Adipocyte (in vitro differentiated cells): ENCODE data around the gene MSRB1.

ENCODE experiments used
- DNase-seq: peaks from one replicate; pipeline ENCODE4 v3.0.0-alpha.2; 2015; ENCODE audit warnings: low read depth
- H3K27me3 ChIP-seq: replicated peaks from 2 replicates; pipeline ENCODE4 v1.7.0; 2013; ENCODE audit warnings: mild to moderate bottlenecking, low read length, moderate library complexity; ENCODE audit not compliant: control insufficient read depth, insufficient read depth
- H3K36me3 ChIP-seq: 2 replicates; pipeline ENCODE4 v1.7.0; 2013; ENCODE audit warnings: low read length, mild to moderate bottlenecking, moderate library complexity; ENCODE audit not compliant: control insufficient read depth, insufficient read depth, severe bottlenecking
- H3K4me1 ChIP-seq: 2 replicates; pipeline ENCODE4 v1.7.0; 2013; ENCODE audit warnings: mild to moderate bottlenecking, low read length, moderate library complexity; ENCODE audit not compliant: control insufficient read depth, insufficient read depth
- H3K4me3 ChIP-seq: 2 replicates; pipeline ENCODE4 v1.7.0; 2013; ENCODE audit warnings: mild to moderate bottlenecking, low read length, moderate library complexity
- H3K9ac ChIP-seq: 2 replicates; pipeline ENCODE4 v1.7.0; 2013; ENCODE audit warnings: mild to moderate bottlenecking, low read length, moderate library complexity
- H3K9me3 ChIP-seq: 2 replicates; pipeline ENCODE4 v1.7.0; 2013; ENCODE audit warnings: mild to moderate bottlenecking, low read length, moderate library complexity; ENCODE audit not compliant: control insufficient read depth

Gene MSRB1

GRCh38 chr16:1976951-1977874, 34.2 kb upstream of the MSRB1 start:
- no peak for DNase-seq
- H3K9ac ChIP-seq, result no peak overlapping the region
- H3K27me3 ChIP-seq, result peaks cover 6% of the 10 kb centered on the region
- no peaks in the 10 kb centered on the region for H3K9me3 ChIP-seq
- H3K4me3 ChIP-seq, result no peak overlapping the region
- H3K36me3 ChIP-seq, result peaks cover 46% of the 10 kb centered on the region
- peaks cover 8% of the 10 kb centered on the region for H3K4me1 ChIP-seq

- no peak overlapping the region for H3K4me3 ChIP-seq
- H3K9ac ChIP-seq, result no peak overlapping the region
- peaks cover 10% of the 10 kb centered on the region for H3K4me1 ChIP-seq
- H3K36me3 ChIP-seq, result peaks cover 46% of the 10 kb centered on the region
- DNase-seq, result no peak
- no peaks in the 10 kb centered on the region for H3K9me3 ChIP-seq
- H3K27me3 ChIP-seq, result peaks cover 6% of the 10 kb centered on the region
Measured at GRCh38 chr16:1976216-1976520, 33.2 kb upstream of the MSRB1 start.

- Histone ChIP-seq H3K9ac (no peak overlapping the region), H3K4me1 (peaks cover 16% of the 10 kb centered on the region), H3K4me3 (no peak overlapping the region), H3K36me3 (peaks cover 46% of the 10 kb centered on the region), H3K27me3 (peaks cover 2% of the 10 kb centered on the region), H3K9me3 (no peaks in the 10 kb centered on the region)
- DNase-seq, result no peak
Measured at GRCh38 chr16:1975432-1976215, 32.6 kb upstream of the MSRB1 start.

- H3K4me1 ChIP-seq, result peaks cover 12% of the 10 kb centered on the region
- peaks cover 46% of the 10 kb centered on the region for H3K36me3 ChIP-seq
- no peak overlapping the region for H3K4me3 ChIP-seq
- DNase-seq, result no peak
- no peaks in the 10 kb centered on the region for H3K27me3 ChIP-seq
- H3K9ac ChIP-seq, result no peak overlapping the region
- H3K9me3 ChIP-seq, result no peaks in the 10 kb centered on the region
Measured at GRCh38 chr16:1974157-1975070, 31.4 kb upstream of the MSRB1 start.

- Histone ChIP-seq H3K9me3 (no peaks in the 10 kb centered on the region), H3K4me3 (no peak overlapping the region), H3K9ac (no peak overlapping the region), H3K4me1 (peaks cover 12% of the 10 kb centered on the region), H3K36me3 (peaks cover 42% of the 10 kb centered on the region), H3K27me3 (no peaks in the 10 kb centered on the region)
- DNase-seq, result no peak
Measured at GRCh38 chr16:1973461-1974156, 30.6 kb upstream of the MSRB1 start.

- DNase-seq, result peak; percentile 52
- peaks cover 12% of the 10 kb centered on the region for H3K4me1 ChIP-seq
- no peaks in the 10 kb centered on the region for H3K9me3 ChIP-seq
- H3K9ac ChIP-seq, result peak overlapping the region; percentile 92
- peaks cover 31% of the 10 kb centered on the region for H3K36me3 ChIP-seq
- peak overlapping the region; percentile 95 for H3K4me3 ChIP-seq
- no peaks in the 10 kb centered on the region for H3K27me3 ChIP-seq
Measured at GRCh38 chr16:1972490-1972877, 29.5 kb upstream of the MSRB1 start.

GRCh38 chr16:1971796-1972489, 28.9 kb upstream of the MSRB1 start, which contains the start of gene TBL3:
TBL3 (plus strand) TSS chr16:1972053; CDS start chr16:1972165, 112 bp downstream.
- H3K4me1 ChIP-seq, result peaks cover 12% of the 10 kb centered on the region
- peaks cover 27% of the 10 kb centered on the region for H3K36me3 ChIP-seq
- DNase-seq, result peak; percentile 96
- H3K9ac ChIP-seq, result peak within 1 kb of the TSS; percentile 92
- H3K9me3 ChIP-seq, result no peaks in the 10 kb centered on the region
- H3K27me3 ChIP-seq, result no peaks in the 10 kb centered on the region
- peak within 1 kb of the TSS; percentile 95 for H3K4me3 ChIP-seq

GRCh38 chr16:1968146-1968953, 25.4 kb upstream of the MSRB1 start:
- H3K36me3 ChIP-seq, result peaks cover 7% of the 10 kb centered on the region
- no peaks in the 10 kb centered on the region for H3K9me3 ChIP-seq
- no peaks in the 10 kb centered on the region for H3K27me3 ChIP-seq
- no peak for DNase-seq
- no peak overlapping the region for H3K4me3 ChIP-seq
- peaks cover 24% of the 10 kb centered on the region for H3K4me1 ChIP-seq
- H3K9ac ChIP-seq, result no peak overlapping the region

GRCh38 chr16:1966460-1966859, 23.5 kb upstream of the MSRB1 start, which contains the start of gene RNF151:
RNF151 (plus strand) TSS chr16:1966856; CDS start chr16:1966882, 26 bp downstream.
- DNase-seq, result no peak
- H3K9me3 ChIP-seq, result no peaks in the 10 kb centered on the region
- H3K4me3 ChIP-seq, result peak within 1 kb of the TSS; percentile 90
- peaks cover 31% of the 10 kb centered on the region for H3K4me1 ChIP-seq
- H3K27me3 ChIP-seq, result no peaks in the 10 kb centered on the region
- peaks cover 25% of the 10 kb centered on the region for H3K36me3 ChIP-seq
- H3K9ac ChIP-seq, result peak within 1 kb of the TSS; percentile 99
